Caco-2 (cell line): ENCODE data around the gene MAST3. TPM values are rescaled to one million over a fixed set of nuclear protein-coding genes. Genes with fewer than 3 reads are reported as not detected.

Source experiments
- BruUV-seq: library from RNA; stranded (reverse); fragments of 400-500 nt; replicated peaks from 2 replicates; lab custom pipeline; 2021; lab: Mats Ljungman, UMichigan
- CTCF ChIA-PET: fragments of 300-600 bp; sonication (Branson Sonifier 250); formaldehyde crosslinking; loops from one replicate; lab custom pipeline; 2022; ENCODE audit warnings: antibody characterized with exemption; lab: Charles Lee
- POLR2A ChIA-PET: fragments of 300-600 bp; sonication (Branson Sonifier 250); formaldehyde crosslinking; loops from one replicate; lab custom pipeline; 2022; ENCODE audit warnings: antibody characterized with exemption; lab: Charles Lee
- DNase-seq, 2 experiments: peaks; one replicate each; pipeline versions ENCODE4 v3.0.0 to v3.0.0-alpha.2; 2020 to 2022
- H3K27me3 ChIP-seq: replicated peaks from 2 replicates; pipeline ENCODE4 v1.6.0; 2011; ENCODE audit warnings: low read length; ENCODE audit not compliant: control insufficient read depth, insufficient read depth
- H3K36me3 ChIP-seq: 2 replicates; pipeline ENCODE4 v1.5.1; 2011; ENCODE audit warnings: low read length; ENCODE audit not compliant: control insufficient read depth, insufficient read depth
- H3K4me1 ChIP-seq: fragments of 250-450 bp; sonication (Bioruptor Pico); 2 replicates; pipeline ENCODE4 v1.5.1; 2020; ENCODE audit warnings: mild to moderate bottlenecking
- H3K4me3 ChIP-seq: 2 replicates; pipeline ENCODE4 v1.5.1; 2011; ENCODE audit warnings: low read depth, mild to moderate bottlenecking, control low read depth, low read length
- H3K9me3 ChIP-seq: fragments of 250-450 bp; sonication (Bioruptor Pico); 2 replicates; pipeline ENCODE4 v1.5.1; 2020; ENCODE audit warnings: mild to moderate bottlenecking, moderate library complexity
- H3K27ac Mint-ChIP-seq: one replicate; pipeline ENCODE4 v1.8.0; 2022; ENCODE audit warnings: mixed read lengths; ENCODE audit not compliant: unreplicated experiment
- H3K27me3 Mint-ChIP-seq: one replicate; pipeline ENCODE4 v1.8.0; 2022; ENCODE audit warnings: mixed read lengths; ENCODE audit not compliant: insufficient read depth, unreplicated experiment
- H3K36me3 Mint-ChIP-seq: one replicate; pipeline ENCODE4 v1.8.0; 2022; ENCODE audit warnings: mild to moderate bottlenecking, mixed read lengths; ENCODE audit not compliant: insufficient read depth, unreplicated experiment
- H3K4me1 Mint-ChIP-seq: one replicate; pipeline ENCODE4 v1.8.0; 2022; ENCODE audit warnings: low read depth, mixed read lengths; ENCODE audit not compliant: unreplicated experiment
- H3K4me3 Mint-ChIP-seq: one replicate; pipeline ENCODE4 v1.8.0; 2022; ENCODE audit warnings: mild to moderate bottlenecking, moderate library complexity, mixed read lengths; ENCODE audit not compliant: unreplicated experiment
- H3K9me3 Mint-ChIP-seq: one replicate; pipeline ENCODE4 v1.8.0; 2022; ENCODE audit warnings: mixed read lengths; ENCODE audit not compliant: unreplicated experiment
- CTCF ChIP-seq, 2 experiments: fragments of 200-600 bp in 1 of 2; IDR thresholded peaks; 1 replicate in 1 of 2; 2 replicates in 1 of 2; pipeline versions ENCODE4 v1.5.1 to v1.8.0; 2011 to 2022; ENCODE audit warnings: antibody characterized with exemption in 1 of 2, control low read depth in 1 of 2, inconsistent platforms in 1 of 2, low read depth in 1 of 2, low read length in 1 of 2, mild to moderate bottlenecking in 1 of 2, moderate library complexity in 1 of 2; ENCODE audit not compliant: insufficient read depth in 1 of 2, severe bottlenecking in 1 of 2, unreplicated experiment in 1 of 2
- intact Hi-C: fragments of 100-400 bp; cut with micrococcal nuclease; formaldehyde crosslinking; loops from one replicate; pipeline ENCODE4 v1.10.0; 2022; ENCODE audit not compliant: unreplicated experiment
- total RNA-seq: library from RNA; stranded (reverse); gene quantifications from 2 replicates; pipeline ENCODE4 v1.2.3, GENCODE V29; 2022

Gene MAST3
- total RNA-seq, 1 experiment from 2014 or later, result 8.2 TPM

- CTCF ChIA-PET, result no interaction called here
- no peaks in the 10 kb centered on the region; the same call in 1 of the 2 replicates for H3K36me3 ChIP-seq
- H3K4me1 ChIP-seq, result no peaks in the 10 kb centered on the region
- no peaks in the 10 kb centered on the region for H3K27me3 ChIP-seq
- BruUV-seq, result TSS peak; percentile 25
- Mint-ChIP-seq H3K27ac (no peak overlapping the region), H3K4me1 (peaks cover 5% of the 10 kb centered on the region), H3K36me3 (peaks cover 5% of the 10 kb centered on the region), H3K27me3 (no peaks in the 10 kb centered on the region), H3K4me3 (peak overlapping the region; percentile 80), H3K9me3 (no peaks in the 10 kb centered on the region)
- POLR2A ChIA-PET, result no interaction called here
- H3K4me3 ChIP-seq, result no peak overlapping the region
- intact Hi-C loops, result no loop called here
- no peak for TF ChIP-seq CTCF (IDR thresholded peaks at IDR 0.05; ENCODE audit: insufficient read depth in 1 of 2, low read depth in 1 of 2, low read length in 1 of 2, severe bottlenecking in 1 of 2, unreplicated experiment in 1 of 2)
- no peak for DNase-seq
- H3K9me3 ChIP-seq, result no peaks in the 10 kb centered on the region
These were observed 21.6 kb downstream of the MAST3 start for GRCh38 chr19:18119013-18119716.

- Histone ChIP-seq H3K9me3 (no peaks in the 10 kb centered on the region), H3K27me3 (no peaks in the 10 kb centered on the region), H3K4me1 (no peaks in the 10 kb centered on the region), H3K4me3 (no peak overlapping the region), H3K36me3 (no peaks in the 10 kb centered on the region; the same call in 1 of the 2 replicates)
- Mint-ChIP-seq H3K4me1 (peaks cover 5% of the 10 kb centered on the region), H3K9me3 (no peaks in the 10 kb centered on the region), H3K27ac (no peak overlapping the region), H3K27me3 (no peaks in the 10 kb centered on the region), H3K4me3 (no peak overlapping the region), H3K36me3 (peaks cover 5% of the 10 kb centered on the region)
- TF ChIP-seq CTCF (IDR thresholded peaks at IDR 0.05; ENCODE audit: insufficient read depth in 1 of 2, low read depth in 1 of 2, low read length in 1 of 2, severe bottlenecking in 1 of 2, unreplicated experiment in 1 of 2), result no peak
- DNase-seq, result no peak
- ChIA-PET POLR2A (no interaction called here), CTCF (no interaction called here)
- intact Hi-C loops, result no loop called here
- no TSS peak for BruUV-seq
These were observed 22.1 kb downstream of the MAST3 start for GRCh38 chr19:18119717-18120105.

- Histone ChIP-seq H3K4me1 (no peaks in the 10 kb centered on the region), H3K9me3 (no peaks in the 10 kb centered on the region), H3K4me3 (no peak overlapping the region), H3K27me3 (no peaks in the 10 kb centered on the region), H3K36me3 (no peaks in the 10 kb centered on the region; the same call in 1 of the 2 replicates)
- no peak for TF ChIP-seq CTCF (IDR thresholded peaks at IDR 0.05; ENCODE audit: insufficient read depth in 1 of 2, low read depth in 1 of 2, low read length in 1 of 2, severe bottlenecking in 1 of 2, unreplicated experiment in 1 of 2)
- peaks cover 5% of the 10 kb centered on the region for H3K4me1 Mint-ChIP-seq
- DNase-seq, result no peak
- H3K9me3 Mint-ChIP-seq, result no peaks in the 10 kb centered on the region
- no peak overlapping the region for H3K4me3 Mint-ChIP-seq
- no TSS peak for BruUV-seq
- CTCF ChIA-PET, result no interaction called here
- H3K27ac Mint-ChIP-seq, result no peak overlapping the region
- peaks cover 5% of the 10 kb centered on the region for H3K36me3 Mint-ChIP-seq
- POLR2A ChIA-PET, result no interaction called here
- intact Hi-C loops, result no loop called here
- H3K27me3 Mint-ChIP-seq, result no peaks in the 10 kb centered on the region
These were observed 22.5 kb downstream of the MAST3 start for GRCh38 chr19:18120127-18120526.
